Measurements from ENCODE around the gene PTPRCAP.

PTPRCAP gene

DNA sequence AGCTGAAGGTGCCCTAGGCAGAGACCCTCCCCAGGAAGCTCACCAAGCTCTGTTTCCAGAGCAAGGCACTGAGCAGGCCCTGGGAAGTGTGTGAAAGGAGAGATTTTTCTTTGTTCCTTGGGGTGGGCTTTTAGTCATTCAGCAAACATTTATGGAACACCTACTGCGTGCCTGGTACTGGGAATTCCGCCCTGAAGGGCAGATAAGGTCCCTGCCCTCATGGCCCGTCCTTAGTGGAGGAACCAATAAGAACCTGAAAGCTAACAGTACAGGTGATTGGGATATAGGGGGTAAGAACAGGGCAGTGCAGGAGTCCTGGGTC, 27.7 kb upstream of the PTPRCAP start:
- DNase-seq (ENCODE audit: low read depth) = no peak

DNA sequence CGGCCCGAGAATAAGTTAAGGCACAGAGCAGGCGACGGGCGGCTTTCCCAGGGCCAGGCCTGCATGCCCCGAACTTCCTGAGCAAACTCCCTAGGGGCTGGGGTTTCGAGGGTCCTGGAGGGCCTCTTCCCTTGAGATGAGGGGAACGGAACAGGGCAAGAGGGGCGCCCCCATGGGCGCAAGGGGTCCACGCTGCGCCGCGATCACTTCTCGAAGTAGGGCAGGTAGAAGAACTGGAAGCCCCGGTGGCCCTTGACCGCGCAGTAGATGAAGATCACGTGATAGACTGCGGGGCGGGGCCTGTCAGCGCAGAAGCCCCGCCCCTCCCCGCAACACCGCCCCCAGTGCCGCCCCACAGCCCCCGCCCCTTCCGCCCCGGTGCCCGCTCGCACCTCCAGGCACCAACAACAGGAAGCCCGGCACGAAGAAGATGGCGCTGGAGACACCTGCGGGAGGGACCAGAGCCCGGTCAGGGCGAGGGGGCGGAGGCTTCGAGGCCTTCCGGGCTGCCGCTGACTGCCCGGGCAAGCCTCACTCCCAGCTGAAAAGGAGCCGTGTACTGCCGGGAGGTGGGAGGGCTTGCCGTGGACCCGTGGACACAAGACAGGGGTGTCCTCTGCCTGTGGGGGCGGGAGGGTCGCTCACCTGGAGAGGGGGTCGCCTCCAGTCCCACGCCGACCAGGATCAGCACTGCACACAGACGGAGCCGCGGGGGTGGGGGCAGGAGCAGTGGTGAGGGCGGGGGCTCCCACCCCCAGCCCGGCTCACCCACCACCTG, 27.1 kb upstream of the PTPRCAP start:
- no peak for DNase-seq (ENCODE audit: low read depth)

DNA sequence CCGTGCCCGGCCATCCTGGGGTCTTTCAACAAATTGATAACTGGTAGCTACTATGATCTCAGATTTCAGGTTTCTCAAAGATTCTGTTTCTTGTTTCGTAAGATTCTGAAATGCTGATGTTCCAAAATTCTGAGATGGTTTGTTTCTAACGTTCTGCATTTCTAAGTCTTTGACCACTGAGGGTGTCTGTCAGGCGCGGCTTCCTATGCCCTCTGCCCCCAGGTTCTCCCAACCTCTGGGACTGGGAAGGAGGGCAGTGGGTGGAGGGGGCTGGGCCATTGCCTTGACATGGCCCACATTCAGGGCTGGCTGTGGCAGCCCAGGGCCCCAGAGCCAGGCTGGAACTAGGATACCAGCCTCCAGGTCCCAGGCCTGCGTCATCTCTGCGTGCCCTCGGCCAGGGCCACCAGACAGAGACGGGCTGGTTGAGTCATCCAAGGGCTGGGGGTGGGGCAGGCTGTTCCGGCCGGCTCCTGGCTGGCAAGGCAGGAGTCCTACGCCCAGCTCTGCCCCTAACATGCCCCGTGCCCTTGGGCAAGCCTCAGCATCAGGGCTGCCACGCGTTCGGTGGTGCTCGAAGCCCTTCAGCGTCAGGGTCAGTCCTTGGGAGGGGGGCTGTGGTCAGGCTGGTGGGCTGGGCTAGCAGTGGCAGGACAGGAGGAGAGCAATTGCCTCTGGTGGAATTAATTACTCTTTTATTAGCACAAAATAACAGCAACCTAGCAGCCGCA, 26.4 kb upstream of the PTPRCAP start:
- no peak for DNase-seq (ENCODE audit: low read depth)

DNA sequence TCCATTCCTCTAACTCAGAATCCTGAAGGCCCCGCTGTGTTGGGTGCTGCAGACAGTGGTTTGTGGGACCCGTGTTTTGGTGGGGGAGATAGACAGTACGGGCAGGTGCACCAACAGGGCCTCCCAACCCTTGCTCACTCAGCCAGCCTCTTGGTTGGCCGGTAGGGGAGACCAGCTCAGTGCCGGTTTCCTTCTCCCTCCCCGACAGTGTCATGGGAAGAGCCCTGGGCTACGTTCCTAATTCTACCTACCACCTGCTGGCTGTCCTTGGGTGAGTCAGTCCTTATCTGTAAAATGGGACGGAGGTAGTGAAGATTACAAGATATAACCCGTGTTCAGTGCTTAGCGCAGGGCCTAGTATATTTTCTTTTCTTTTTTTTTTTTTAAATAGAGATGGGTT, 25.7 kb upstream of the PTPRCAP start:
- no peak for DNase-seq (ENCODE audit: low read depth)

DNA sequence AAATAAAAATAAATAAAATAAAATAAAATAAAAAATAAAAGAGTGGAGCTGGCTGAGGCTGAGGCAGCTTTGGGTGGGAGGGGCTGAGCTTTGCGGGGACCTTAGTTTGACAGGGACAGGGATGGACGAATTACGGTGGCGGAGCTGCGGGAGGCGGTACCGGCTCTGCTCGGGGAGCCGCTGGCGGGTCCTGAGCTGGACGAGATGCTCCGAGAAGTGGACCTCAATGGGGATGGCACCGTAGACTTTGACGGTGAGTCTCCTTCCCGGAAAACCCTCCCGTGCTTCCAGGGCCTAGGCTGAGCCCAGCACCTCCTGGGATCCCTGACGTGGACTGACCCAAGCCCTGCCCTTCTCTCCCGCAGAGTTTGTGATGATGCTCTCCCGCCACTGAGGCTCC, 20.8 kb upstream of the PTPRCAP start:
- DNase-seq (ENCODE audit: low read depth) = no peak

DNA sequence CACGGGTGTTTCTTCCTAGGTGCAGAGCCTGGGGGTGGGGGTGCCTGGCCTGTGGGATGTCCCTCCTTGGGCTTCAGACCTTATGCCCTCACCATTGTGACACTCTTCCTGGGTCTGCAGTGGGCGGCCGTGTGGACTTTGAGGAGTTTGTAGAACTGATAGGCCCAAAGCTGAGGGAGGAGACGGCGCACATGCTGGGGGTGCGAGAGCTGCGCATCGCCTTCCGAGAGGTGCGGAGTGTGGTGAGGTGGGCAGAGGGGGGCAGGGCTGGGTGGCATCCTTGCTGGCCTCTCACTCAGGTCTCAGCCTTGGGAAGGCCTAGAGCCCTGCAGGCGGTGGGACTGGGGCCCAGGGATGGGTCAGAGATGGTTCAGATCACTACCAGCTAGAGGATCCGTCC, 20.0 kb upstream of the PTPRCAP start:
- DNase-seq (ENCODE audit: low read depth) = no peak

DNA sequence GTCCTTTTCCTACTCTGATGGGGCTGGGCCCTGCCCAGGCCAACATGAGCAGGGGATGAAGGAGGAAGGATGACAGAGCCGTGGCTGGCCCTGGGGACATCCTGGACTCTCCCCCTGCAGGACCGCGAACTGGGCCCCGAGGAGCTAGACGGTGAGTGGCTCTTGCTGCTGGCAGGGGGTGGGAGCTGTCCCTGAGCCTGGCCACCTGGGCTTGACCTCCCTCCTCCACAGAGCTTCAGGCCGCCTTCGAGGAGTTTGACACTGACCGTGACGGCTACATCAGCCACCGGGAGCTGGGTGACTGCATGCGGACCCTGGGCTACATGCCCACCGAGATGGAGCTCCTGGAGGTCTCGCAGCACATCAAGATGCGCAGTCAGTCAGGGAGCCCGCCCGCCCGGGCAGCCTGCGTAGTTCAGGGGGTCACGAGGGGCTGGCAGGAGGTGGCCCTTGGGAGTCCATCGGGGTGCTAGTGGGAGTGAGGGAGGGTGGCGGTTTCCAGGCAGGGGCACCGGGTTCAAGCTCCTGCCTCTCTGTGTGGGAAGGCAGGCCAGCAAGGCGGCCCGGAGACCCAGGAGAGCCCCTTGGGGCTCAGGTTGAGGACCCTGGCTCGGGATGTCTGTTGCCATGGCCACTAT, 18.7 kb upstream of the PTPRCAP start:
- no peak for DNase-seq (ENCODE audit: low read depth)

DNA sequence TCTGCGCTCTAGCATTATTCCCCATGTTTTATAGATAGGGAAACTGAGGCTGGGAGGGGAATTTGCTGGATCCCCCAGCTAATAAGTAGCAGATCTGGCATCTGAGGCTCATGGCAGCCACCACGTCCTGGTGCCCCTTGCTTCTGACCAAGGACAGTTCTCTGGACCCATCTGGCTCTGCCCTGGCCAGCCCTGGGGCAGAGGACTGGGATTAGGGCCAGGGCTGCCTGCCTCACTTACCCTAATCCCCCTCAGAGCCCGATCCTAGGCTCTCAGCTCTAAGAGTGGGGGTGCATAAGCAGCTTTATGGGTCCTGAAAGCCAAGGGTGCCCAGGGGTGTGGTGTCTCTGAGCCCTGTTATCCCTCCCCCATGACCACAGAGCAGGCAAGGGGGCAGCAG, 17.6 kb upstream of the PTPRCAP start, which contains the start of gene CABP4:
TSS of gene CABP4 (plus strand) at position 301 of the 400 bp plus-strand sequence. CDS start at position 371, 70 bp downstream.
- no peak for DNase-seq (ENCODE audit: low read depth)

DNA sequence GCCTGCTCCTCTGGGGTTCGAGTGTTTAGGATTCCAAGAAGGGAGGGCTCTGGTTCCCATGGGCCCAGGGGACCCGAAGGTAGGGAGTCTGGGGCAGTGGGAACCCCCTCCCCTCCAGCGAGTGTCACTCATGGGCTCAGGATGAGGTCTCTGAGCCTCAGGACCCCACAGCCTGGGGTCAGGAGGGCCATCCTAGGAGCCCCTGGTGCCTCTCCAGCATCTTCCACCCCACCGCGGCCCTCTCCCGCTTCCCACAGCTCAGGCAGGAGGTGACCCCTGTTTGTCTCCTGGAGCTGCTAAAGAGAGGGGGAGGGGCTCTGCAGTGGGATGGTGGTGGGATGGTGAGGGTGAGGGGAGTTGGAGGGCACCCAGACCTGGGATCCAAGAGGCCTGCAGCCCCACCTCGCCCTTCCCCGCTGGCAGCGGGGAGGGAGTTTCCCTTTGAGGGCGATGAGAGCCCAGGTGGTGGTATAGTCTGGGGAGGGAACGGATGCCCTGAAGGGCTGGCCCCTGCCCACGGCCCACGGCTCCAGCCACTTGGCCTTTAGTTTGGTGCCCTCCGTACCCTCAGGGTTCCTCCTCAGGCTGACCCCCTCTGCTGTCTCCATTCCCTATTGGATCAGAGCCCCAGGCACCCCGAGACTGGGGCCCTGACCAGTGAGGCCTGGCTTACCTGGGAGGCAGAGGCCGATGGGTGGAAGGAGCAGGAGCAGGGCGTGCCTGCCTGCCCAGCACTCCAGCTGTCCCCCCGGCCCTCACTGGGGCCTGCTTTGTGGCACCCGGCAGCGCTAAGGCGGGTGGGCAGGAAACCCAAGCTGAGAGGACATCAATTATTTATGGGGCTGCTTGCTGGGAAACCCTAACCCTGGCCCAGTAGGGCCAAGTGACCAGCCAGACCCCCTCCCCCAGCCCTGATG, 16.6 kb upstream of the PTPRCAP start:
- DNase-seq (ENCODE audit: low read depth) = no peak

DNA sequence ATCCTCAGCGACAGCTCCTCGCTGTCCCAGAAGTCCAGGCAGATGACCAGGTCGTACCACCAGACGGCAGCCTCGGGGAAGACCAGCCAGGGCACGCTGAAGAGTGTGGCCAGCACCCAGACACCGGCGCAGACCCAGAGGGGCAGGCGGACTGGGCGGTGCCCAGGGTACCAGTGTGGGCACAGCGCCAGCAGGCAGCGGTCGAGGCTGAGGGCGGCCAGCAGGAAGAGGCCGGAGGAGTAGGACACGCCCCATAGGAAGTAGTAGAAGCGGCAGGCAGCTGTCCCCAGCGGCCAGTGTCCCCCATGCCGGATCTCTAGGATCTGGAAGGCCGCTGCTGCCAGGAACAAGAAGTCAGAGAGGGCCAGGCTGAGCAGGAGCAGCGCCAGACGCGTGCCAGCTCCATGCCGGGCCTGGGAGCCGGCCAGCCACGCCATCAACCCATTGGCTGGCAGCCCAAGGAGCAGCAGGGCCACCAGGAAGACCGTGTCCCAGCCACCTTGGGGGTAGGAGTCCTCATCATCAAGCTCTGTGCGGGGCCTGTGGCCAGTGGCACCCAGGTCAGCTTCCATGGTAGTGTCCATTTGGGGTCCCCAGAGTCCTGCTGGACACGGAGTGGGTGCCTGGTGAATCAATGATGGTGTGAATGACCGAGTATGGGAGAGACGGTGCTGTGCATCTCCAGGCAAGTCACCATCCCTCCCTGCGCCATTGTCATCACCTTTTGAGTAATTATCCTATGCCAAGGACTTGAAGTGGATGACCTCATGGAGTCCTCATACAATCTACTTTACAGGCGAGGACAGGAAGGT, 14.9 kb upstream of the PTPRCAP start, which contains the start of gene GPR152:
TSS of gene GPR152 (minus strand) at position 589 of the 812 bp plus-strand sequence. CDS start at position 584, 5 bp downstream.
- DNase-seq (ENCODE audit: low read depth) = no peak

DNA sequence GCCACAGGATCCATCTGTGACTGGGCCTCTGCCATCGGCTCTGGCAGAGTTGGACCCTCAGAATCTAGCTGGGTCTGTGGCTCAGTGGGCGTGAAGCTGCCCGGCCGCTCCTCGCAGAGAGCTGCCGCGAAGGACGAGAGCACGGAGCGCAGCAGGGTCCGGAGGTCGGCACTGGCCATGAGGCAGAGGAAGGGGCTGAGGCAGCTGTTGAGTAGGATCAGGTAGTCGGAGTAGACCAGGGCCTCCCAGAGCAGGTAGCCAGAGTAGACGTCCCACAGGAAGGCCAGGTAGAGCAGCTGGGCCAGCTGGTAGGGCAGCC, 14.1 kb upstream of the PTPRCAP start:
- no peak for DNase-seq (ENCODE audit: low read depth)

DNA sequence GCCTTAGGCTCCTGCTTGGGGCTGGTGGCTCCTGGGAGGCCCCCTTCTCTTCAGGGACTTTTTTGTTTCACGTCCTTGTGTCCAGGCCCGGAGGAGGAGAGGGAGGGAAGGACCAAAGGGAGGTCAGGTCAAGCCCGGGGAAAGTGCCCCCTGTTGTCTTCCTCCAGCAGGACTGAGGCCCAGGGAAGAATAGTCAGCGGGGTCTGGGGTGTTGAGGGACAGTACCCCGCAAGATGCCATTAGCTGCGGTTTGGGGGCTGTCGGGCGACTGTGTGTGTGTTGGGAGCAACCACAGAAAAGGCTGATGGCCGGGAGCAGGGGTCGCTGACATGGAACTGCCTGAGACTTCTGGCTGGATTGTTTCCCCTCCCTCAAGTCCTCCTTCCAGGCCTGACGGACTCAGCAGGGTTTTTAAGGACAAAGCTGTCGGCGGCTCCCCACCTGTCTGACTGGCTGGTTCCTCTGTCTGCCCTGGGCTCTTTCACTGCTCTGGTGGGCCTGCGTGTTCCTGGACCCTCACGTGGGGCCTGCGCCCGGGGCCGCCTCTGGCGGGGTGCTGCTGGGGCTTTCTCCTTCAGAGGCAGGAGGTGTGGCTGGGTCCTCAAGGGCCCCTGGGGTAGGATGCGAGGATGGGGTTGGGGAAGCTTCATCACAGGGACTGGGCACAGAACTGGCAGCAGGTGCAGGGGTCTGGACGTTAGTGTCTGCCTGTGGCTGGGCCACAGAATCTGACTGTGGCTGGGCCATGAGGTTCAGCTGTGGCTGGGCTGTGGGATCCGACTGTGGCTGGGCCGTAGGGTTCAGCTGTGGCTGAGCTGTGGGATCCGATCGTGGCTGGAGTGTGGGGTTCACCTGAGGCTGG, 13.5 kb upstream of the PTPRCAP start:
- no peak for DNase-seq (ENCODE audit: low read depth)

DNA sequence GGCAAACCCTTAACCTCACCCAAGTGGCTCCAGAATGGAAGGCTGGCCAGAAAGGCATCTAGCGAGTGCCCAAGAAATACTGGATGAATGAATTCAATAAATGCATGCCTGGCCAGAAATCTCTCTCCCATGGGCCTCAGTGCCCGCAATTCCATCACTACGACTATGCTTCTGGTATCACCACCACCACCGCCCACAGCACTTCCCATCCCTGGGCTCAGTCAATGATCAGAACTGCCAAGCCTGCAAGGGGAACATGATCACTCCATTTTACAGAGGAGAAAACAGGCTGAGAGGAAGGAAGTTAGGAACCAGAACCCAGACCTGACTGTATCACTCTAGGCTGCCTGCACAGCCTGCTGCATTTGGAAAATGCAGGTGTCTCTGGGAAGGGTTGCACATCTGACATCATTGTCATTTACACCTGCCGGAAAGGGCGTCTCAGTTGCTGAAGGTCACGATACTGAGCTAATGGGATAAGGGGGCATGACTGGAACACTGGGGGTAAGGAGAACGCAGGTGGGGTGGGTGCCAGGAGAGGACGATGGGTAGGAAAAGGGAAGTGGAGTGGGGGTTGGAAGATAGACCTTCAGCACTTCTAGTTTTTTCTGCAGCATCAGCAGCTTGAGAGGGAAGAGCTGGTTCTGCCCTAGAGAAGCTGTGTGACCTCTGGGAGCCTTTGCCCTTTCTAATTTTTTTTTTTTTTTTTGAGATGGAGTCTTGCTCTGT, 11.8 kb upstream of the PTPRCAP start:
- no peak for DNase-seq (ENCODE audit: low read depth)

DNA sequence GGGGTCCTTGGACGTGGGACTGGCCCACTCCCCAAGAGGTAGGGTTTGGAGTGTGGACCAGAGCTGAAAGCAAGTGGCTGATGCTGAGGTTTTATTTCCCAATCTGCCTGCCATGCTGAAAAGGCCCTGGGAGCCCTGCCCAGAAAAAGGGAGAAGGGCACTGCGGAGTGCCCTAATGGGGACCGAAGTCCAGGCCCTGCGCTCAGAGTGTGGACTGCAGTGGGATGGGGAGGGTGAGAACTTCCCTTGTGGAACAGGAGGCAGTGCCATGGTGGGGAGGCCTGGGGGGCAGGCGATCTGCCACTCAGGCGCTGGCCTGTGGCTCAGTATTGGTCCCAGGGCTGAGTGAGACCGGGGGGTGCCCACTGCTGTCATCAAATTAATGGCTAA, 10.7 kb upstream of the PTPRCAP start:
- DNase-seq (ENCODE audit: low read depth) = no peak

DNA sequence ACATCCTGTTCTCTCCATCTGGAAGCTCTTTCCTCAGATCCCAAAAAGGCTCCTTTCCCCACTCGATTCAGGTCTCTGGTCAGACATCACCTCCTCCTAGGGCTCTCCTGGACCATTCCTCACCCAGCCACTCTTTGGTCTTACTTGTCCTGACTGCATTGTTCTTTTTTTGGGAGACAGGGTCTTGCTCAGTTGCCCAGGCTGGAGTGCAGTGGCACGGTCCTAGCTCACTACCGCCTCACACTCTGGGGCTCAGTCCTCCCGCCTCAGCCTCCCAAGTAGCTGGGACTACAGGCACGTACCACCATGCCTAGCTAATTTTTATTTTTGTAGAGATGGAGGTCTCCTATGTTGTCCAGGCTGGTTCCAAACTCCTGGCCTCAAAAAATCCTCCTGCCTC, 8.0 kb upstream of the PTPRCAP start:
- no peak for DNase-seq (ENCODE audit: low read depth)

DNA sequence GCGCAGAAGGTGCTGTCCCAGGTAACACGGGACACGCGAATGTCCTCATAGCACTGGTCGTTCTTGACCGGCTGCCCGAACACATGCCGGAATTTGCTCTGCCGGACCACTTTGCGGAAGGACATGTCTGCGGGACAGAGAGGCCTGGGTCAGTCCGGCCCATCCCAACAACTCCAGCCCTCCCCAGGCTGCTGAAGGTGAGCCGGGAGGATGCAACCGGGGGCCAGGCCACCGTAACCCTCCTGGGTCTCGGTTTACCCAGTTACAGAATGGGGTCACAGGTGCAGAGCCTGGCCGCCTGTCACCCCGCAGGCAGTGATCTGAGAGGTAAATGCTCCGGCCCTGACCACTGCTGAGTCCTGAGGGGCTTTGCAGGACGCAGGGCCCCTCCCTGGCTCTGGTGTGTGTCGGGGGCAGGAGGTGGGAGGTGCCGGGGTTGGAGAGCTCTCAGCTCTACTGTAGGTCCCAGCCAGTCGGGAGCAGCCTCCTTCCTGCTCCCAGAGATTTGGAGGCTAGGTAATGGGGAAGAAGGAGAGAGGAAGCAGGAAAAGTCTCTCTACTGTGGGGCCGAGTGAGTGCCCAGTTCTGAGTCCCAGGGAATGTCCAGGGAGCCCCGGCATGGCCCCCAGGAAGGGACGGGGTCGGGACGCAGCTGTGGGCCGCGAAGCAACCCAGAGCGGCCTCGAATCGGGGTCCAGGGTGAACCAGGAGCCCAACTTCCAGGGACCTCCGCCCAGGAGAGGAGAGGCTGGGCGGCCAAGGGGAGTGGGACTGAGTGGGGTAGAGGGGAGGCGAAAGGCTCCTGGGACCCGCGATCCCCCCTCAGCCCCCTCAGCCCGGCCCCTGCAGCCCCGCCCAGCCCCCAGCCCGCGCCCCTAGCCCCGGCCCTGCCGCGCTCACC, 5.3 kb upstream of the PTPRCAP start:
- DNase-seq (ENCODE audit: low read depth) = no peak

DNA sequence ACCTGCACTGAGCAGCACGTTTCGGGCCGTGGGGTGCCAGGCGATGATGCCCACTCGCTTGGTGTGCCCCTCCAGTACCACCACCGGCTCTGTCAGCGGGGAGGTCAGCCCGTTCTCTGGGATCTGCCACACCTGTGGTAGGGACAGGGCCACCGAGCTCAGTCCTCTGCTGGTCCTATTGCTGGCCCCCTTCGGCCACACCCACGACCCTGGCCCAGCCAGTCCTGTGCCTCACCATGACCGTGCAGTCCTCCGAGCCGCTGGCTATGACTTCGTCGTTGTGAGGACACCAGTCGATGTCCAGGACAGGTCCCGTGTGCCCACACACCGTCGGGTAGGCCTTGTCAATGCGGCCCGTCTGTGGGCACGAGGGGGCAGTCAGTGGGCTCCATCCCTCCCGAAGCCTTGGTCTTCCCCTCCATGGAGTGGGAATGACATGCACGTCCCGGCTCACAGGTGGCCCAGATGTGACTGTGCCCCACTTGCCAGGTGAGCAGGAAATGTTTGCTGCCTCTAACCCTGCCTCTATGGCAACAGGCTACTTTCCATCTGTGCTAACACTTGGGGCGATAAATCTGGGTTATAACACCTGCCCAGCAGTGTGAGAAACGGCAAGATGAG, 4.4 kb upstream of the PTPRCAP start:
- DNase-seq (ENCODE audit: low read depth) = no peak

DNA sequence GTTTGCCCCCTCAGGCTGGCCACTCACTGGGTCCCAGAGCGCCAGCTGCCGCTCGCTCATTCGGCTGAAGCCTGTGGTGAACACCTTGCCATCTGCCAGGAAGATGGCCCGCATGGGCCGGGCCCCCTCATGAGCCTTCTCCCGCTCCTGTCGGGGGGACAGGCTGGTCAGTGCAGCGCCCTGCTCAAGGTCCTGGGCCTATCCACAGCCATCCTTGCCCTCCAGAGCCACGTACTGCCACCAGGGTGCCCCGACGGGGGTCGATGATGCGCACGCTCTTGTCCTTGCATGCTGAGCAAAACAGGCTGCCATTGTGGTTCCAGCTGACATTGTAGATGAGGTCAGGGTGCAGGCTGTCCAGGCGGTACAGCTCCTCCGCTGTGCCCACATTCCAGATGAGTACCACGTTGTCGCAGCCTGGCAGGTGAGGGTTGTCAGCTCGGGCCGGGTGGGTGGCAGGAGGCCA, 3.6 kb upstream of the PTPRCAP start:
- no peak for DNase-seq (ENCODE audit: low read depth)
